ENCODE measurements around the gene SRC. TPM values are rescaled to one million over a fixed set of nuclear protein-coding genes. Genes with fewer than 3 reads are reported as not detected.

Gene SRC
- total RNA-seq, 1 donor from 2014 or later = 64.0 TPM

DNA sequence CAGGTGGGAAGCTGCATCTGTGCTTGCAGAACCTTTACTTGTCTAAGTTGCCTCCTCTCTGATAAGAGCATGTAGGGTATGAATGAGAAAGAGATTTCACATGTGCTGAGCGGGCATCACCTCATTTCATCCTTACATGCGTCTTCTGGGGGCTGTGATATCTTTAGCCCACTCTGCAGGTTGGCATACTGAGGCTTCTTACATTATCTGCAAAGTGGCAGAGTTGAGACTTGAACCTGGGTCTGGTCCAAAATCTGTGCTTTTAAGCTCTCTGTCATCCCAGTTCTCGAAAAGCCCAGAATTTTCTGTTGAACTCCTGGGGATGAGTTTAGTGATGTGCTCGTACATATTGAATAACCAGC, 2.0 kb upstream of the SRC start:
- Histone ChIP-seq H3K27ac (peak overlapping the region; percentile 51), H3K4me3 (no peak overlapping the region), H3K36me3 (no peaks in the 10 kb centered on the region), H3K9me3 (no peaks in the 10 kb centered on the region), H3K4me1 (peaks cover 18% of the 10 kb centered on the region), H3K27me3 (no peaks in the 10 kb centered on the region)
- intact Hi-C loops (cut with DNase I) = no loop called here
- TF ChIP-seq, protein P1, sequence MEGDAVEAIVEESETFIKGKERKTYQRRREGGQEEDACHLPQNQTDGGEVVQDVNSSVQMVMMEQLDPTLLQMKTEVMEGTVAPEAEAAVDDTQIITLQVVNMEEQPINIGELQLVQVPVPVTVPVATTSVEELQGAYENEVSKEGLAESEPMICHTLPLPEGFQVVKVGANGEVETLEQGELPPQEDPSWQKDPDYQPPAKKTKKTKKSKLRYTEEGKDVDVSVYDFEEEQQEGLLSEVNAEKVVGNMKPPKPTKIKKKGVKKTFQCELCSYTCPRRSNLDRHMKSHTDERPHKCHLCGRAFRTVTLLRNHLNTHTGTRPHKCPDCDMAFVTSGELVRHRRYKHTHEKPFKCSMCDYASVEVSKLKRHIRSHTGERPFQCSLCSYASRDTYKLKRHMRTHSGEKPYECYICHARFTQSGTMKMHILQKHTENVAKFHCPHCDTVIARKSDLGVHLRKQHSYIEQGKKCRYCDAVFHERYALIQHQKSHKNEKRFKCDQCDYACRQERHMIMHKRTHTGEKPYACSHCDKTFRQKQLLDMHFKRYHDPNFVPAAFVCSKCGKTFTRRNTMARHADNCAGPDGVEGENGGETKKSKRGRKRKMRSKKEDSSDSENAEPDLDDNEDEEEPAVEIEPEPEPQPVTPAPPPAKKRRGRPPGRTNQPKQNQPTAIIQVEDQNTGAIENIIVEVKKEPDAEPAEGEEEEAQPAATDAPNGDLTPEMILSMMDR (IDR thresholded peaks at IDR 0.05) = no peak
- no peak for DNase-seq
- ATAC-seq = no peak

DNA sequence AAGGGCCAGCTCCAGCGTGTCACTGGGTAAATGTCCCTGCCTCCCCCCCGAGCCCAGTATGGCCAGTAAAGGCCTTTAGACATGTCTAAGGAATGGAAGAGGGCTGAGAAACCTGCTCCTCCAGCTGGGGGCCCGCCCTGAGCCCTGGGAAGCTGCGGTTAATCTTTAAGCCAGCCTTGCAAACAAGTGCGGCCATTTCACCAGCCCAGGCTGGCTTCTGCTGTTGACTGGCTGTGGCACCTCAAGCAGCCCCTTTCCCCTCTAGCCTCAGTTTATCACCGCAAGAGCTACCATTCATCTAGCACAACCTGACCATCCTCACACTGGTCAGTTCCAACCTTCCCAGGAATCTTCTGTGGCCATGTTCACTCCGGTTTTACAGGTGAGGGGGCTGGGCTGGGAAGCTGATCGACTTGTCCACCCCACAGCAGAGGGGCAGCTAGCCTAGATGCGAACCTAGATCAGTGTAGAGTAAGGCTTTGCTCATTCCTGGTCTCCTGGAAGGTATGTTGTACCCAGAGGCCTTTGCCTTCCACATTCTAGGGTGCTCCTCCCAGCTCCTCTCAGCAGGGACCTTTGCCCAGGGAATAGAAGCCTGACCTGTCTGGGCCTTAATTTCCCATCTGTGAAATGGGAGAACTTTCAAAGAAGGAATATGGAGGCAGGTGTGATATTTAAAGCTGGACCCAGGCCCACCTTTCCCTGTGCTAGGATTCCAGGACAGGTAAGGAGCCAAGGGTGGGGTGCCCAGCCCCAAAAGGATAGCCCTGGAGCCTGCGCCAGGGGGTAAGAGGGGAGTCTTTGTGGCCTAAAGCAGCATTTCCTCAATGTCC, 1.2 kb upstream of the SRC start:
- peak overlapping the region; percentile 81 for H3K27ac ChIP-seq
- H3K9me3 ChIP-seq = no peaks in the 10 kb centered on the region
- H3K4me3 ChIP-seq = peak overlapping the region; percentile 67
- H3K36me3 ChIP-seq = no peaks in the 10 kb centered on the region
- DNase-seq = peak; percentile 83
- ATAC-seq = peak; percentile 65
- H3K27me3 ChIP-seq = no peaks in the 10 kb centered on the region
- peaks cover 21% of the 10 kb centered on the region for H3K4me1 ChIP-seq
- intact Hi-C loops (cut with DNase I) = no loop called here
- TF ChIP-seq, protein P1 (IDR thresholded peaks at IDR 0.05) = no peak

DNA sequence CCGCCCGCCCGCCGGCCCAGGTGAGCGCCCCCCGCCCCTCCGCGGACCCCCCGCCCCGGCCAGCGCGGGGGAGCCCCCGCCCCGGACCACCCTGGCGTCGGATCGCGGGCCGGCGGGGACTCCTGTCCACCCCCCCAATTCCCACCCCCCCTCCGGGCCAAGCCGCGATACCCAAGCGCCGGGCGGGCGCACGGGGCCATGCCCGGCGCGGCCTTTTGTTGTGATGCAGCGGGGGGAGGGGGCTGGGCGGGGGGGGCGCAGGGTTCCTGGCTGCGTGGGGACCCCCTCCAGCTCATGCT, 245 bp downstream of the SRC start:
- Histone ChIP-seq H3K4me1 (peaks cover 31% of the 10 kb centered on the region), H3K4me3 (peak overlapping the region; percentile 67), H3K27ac (peak overlapping the region; percentile 81), H3K27me3 (no peaks in the 10 kb centered on the region), H3K36me3 (no peaks in the 10 kb centered on the region), H3K9me3 (no peaks in the 10 kb centered on the region)
- TF ChIP-seq, protein P1 (IDR thresholded peaks at IDR 0.05) = no peak
- intact Hi-C loops (cut with DNase I) = no loop called here
- ATAC-seq (no peak), DNase-seq (no peak)

DNA sequence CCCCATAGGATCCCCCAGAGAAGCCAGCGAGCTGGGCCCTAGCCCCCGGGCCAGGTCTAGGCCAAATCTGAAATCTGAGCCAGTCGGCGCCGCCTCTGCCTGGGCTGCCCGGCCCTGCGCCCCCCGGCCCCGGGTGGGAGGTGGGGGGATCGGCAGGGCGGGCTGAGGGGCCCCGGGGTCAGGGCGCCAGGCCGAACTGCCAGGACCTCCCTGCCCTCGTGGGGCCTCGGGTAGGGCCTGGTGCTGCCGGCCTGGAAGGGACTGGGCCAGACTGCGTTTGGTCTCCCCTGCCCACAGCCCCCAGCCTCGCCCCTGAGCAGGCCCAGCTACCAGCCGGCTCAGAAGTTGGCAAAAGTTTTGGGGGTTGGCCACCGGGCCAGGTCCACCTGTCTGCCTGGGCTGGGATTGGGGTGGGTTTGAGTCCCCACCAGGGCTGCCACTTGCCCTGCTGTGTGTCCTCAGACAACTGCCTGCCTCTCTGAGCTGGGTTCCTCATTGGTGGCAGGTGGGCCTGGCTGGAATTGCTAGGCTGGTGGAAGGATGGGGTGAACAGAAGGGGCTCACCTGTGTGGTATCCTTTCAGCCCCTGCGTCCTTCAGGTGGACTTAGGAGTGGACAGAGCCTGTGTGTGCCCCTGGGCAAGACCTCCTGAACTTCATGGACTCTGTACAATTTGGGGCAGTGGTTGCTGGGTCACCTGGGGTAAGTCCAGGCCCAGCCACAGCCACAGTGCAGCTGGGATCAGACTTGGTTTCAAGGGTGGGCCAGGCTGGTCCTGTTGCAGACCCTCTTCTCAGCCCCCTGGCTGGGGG, 801 bp downstream of the SRC start:
- TF ChIP-seq, protein P1 (IDR thresholded peaks at IDR 0.05) = no peak
- Histone ChIP-seq H3K27ac (peak overlapping the region; percentile 81), H3K9me3 (no peaks in the 10 kb centered on the region), H3K27me3 (no peaks in the 10 kb centered on the region), H3K4me1 (peaks cover 31% of the 10 kb centered on the region), H3K36me3 (no peaks in the 10 kb centered on the region), H3K4me3 (peak overlapping the region; percentile 67)
- no peak for DNase-seq
- ATAC-seq = no peak
- intact Hi-C loops (cut with DNase I) = no loop called here

DNA sequence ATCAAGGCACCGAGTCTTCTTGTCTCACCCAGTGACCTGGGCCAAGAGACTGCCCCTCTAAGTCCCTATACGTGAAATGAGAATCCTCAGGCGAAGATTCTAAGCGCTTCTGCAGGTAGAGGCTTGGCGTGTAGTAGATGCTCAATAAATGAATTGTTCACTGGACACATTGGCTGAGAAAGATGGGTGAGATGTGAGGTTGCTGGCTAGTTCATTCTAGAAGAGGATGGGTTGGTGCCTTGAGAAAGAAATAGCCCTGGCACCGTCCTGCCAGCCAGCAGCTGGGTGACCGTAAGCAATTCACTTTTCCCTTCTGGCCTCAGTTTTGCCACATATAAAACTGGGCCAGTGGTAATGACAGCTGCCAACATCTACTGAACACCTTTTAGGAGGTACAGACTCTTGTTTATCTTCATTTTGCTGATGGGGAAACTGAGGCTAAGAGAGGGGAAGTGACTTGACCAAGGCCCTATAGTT, 1.4 kb downstream of the SRC start:
- ATAC-seq = no peak
- H3K36me3 ChIP-seq = no peaks in the 10 kb centered on the region
- H3K4me1 ChIP-seq = peaks cover 31% of the 10 kb centered on the region
- TF ChIP-seq, protein P1 (IDR thresholded peaks at IDR 0.05) = no peak
- no peaks in the 10 kb centered on the region for H3K27me3 ChIP-seq
- no peak for DNase-seq
- intact Hi-C loops (cut with DNase I) = no loop called here
- H3K4me3 ChIP-seq = peak overlapping the region; percentile 67
- H3K9me3 ChIP-seq = no peaks in the 10 kb centered on the region
- peak overlapping the region; percentile 81 for H3K27ac ChIP-seq

All from upper lobe of right lung (tissue), 1 donor.